HG02981 (cell line): Measurements from ENCODE around the gene STPG3.

Source experiments
- ATAC-seq: cut with Tn5 transposase; IDR thresholded peaks from one replicate; pipeline ENCODE4 v1.9.1; 2021; ENCODE audit warnings: mild to moderate bottlenecking, moderate library complexity; ENCODE audit not compliant: unreplicated experiment

Gene STPG3

DNA sequence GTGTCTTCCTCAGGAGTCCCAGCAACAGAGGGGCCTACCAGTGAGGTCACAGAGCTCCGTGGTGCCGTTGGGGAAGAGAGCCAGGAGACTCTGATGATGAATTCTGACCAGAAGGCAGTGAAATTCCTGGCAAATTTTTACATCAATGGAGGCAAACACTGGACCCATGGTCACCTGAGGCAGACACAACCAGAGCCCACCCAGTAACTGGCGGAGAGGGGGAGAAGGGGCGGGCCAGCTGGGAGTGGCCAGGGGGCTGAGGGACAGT lies at the start of gene STPG3:
TSS of gene STPG3 (plus strand) at position 93 of the 268 bp plus-strand sequence. CDS start at position 94, 1 bp downstream.
- no peak for ATAC-seq

DNA sequence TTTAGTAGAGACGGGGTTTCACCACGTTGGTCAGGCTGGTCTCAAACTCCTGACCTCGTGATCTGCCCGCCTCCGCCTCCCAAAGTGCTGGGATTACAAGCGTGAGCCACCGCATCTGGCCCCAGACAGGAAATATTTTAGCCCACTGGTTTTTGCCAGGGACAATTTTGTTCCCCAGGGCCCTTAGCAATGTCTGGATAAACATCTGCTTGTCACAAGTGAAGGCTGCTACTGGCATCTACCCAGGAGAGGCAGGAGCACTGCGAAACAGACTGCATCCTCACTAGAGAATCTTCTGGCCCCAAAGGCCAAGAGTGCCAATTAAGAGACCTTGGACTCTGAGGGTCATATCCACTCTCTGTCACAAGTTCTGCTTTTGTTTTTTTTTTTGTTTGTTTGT lies 48.1 kb upstream of the STPG3 start:
- ATAC-seq, result no peak

DNA sequence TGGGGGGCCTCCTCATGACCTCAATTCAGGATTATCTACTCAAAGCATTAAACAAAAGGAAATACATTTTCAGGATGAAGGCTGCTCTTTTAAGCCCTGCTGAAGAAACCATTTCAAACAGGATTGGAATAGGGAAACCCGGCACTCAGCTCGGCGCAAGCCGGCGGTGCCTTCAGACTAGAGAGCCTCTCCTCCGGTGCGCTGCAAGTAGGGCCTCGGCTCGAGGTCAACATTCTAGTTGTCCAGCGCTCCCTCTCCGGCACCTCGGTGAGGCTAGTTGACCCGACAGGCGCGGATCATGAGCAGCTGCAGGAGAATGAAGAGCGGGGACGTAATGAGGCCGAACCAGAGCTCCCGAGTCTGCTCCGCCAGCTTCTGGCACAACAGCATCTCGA lies 46.4 kb upstream of the STPG3 start:
- no peak for ATAC-seq

DNA sequence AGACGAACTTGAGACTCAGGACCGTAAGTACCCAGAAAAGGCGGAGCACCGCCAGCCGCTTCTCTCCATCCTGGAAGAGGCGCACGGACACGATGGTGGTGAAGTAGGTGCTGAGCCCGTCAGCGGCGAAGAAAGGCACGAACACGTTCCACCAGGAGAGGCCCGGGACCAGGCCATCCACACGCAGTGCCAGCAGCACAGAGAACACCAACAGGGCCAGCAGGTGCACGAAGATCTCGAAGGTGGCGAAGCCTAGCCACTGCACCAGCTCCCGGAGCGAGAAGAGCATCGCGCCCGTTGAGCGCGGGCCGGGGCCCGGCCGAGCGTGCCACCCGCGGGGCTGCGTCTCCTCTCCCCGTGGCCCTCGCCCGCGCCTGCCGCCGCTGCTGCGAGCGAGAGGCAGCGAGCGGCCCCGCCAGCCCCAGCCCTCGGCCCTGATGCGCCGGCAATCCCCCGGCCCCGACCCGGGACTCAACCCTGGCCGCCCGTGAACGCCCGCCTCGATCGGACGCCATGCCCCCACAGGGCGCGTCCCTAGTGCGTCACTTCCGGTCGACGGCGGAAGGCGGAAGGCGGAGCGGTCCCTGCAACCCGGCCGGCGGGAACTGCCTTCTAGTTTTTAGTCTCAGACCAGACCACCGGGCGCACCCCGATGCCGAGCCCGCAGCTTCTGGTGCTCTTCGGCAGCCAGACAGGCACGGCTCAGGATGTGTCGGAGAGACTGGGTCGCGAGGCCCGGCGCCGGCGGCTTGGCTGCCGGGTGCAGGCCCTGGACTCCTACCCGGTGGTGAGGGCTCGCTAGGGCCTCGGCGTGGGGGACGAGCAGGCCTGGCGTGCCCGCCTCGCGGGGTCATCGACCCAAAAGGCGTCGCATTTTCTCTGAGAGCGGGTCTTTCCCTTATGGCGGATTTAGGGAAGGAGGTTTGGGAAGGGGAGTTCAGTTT lies 45.7 kb upstream of the STPG3 start, which contains the start of the genes NDOR1 and TMEM203:
TSS of gene NDOR1 (plus strand) at position 575 of the 944 bp plus-strand sequence. CDS start at position 653, 78 bp downstream.
TSS of gene TMEM203 (minus strand) at position 523 of the 944 bp plus-strand sequence. CDS start at position 289, 234 bp downstream.
- peak; percentile 38 for ATAC-seq

DNA sequence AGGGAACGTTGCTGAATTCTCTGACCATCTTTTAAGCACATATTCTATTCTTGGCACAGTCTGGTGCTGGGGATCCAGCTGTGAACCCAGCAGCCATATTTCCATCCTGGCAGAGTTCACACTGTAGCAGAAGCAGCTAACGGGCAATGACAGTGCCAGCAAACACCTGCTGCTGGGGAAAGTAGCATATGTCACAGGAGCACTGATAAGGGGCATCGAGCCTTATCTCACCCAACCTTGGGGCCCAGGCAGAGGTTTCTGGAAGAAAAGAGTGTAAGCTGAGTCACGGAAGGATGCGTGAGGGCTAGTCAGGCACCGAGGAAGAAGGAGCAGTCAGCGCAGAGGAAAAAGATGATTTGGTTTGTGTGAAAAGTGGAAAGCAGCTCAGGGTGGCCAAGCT lies 44.5 kb upstream of the STPG3 start:
- no peak for ATAC-seq

DNA sequence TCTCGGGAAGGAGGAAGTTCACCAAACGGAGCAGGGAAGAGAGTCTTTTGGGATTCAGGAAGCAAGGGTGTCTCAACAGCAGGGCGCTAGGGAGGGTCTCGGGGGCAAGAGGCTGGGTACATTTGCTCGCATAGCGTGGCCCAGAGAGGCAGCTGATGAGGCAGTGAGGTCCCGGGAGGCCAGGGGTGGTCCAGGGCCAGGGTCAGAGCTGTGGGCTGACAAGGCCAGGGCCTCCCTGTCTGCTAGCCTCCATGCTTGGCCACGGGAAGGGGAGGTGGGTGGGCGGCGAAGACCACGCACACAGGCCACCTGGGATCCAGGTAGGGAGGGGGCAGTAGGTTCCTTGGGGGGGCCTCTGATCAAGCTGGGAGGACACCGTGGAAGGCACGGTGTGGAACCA lies 39.6 kb upstream of the STPG3 start:
- no peak for ATAC-seq

DNA sequence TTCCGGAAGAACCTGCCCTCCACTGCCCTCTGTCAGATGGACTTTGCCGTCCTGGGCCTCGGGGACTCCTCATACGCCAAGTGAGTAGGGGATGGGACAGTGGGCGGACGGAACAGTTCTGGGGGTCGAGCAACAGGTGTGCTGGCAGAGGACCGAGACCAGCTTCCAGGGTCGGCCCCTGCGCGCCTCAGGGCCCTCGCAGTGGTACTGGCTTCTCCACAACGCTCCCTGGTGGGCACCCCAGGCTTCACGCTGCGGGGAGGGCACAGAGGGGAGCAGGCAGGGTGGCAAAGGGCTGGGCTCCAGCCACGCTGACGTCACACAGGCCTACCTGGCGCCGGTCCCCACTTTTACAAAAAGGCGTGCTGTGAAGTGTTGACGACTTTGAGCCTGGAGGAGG lies 38.6 kb upstream of the STPG3 start:
- no peak for ATAC-seq

DNA sequence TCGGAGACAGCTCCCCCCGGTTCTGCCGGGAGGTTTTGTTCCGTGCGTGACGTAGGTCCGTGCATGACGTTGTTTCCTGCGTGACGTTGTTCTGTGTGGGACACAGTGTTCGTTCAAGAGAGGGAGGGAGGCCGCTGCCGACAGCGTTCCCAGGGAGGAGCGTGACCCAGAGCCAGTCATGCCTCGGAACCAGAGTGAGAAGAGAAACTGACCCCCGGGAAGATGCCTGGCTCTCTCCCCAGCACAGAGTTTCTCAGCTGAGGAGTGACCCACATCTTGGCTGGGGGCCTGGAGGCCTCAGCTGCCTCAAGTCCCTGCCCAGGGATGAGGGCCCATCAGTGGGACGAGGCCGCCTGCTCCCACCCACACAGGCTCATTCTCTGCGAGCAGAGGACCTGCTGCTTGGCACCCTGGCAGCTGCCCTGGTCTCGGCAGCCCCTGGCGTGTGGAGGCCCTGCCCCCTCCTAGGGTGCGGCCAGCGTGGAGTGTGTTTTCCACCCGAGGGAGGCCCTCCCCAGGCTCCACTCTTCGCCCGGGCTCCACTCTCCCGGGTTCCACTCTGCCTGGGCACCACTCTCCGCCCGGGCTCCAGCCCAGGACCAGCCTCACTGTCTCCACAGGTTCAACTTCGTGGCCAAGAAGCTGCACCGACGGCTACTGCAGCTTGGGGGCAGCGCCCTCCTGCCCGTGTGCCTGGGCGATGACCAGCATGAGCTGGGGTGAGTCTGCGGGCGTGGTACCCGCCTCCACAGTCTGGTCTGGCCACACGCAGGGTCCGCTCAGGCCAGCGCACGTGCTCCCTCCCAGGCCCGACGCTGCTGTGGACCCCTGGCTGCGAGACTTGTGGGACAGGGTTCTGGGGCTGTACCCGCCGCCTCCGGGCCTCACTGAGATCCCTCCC lies 37.7 kb upstream of the STPG3 start:
- no peak for ATAC-seq

DNA sequence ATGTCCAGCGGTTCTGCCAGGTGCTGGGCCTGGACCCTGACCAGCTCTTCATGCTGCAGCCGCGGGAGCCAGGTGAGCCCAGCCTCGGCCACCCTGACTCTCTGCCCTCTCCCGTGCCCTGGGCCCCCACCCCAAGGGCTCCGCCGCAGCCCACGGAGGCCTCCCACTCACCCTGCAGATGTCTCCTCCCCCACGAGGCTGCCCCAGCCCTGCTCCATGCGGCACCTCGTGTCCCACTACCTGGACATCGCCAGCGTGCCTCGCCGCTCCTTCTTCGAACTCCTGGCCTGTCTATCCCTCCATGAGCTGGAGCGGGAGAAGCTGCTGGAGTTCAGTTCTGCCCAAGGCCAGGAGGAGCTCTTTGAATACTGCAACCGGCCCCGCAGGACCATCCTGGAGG lies 36.5 kb upstream of the STPG3 start:
- no peak for ATAC-seq

DNA sequence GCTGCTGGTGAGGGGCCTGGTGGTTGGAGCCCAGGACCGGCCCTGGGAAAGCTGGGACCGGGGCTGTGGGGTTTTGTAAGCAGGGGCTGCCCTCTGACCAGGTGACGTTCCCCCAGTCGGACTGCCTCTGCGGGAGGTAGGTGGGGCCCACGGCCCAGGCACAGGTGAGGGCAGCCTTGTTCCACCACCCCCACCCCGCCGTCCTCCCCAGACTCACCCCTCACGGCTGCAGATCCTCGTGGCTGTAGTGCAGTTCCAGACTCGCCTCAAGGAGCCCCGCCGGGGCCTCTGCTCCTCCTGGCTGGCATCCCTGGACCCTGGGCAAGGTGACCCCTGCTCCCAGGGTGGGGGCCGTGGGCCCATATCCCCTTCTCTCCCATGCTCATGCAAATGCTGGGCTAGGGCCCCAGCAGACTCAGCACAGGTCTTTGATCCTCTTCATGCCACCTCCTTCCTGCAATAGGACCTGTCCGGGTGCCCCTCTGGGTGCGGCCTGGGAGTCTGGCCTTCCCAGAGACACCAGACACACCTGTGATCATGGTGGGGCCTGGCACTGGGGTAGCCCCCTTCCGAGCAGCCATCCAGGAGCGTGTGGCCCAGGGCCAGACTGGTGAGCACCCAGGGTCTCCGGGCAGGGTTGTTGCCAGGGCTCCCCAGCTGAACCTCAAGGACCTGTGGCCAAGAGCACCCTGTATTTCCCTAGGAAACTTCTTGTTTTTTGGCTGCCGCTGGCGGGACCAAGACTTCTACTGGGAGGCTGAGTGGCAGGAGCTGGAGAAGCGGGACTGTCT lies 35.7 kb upstream of the STPG3 start:
- no peak for ATAC-seq

DNA sequence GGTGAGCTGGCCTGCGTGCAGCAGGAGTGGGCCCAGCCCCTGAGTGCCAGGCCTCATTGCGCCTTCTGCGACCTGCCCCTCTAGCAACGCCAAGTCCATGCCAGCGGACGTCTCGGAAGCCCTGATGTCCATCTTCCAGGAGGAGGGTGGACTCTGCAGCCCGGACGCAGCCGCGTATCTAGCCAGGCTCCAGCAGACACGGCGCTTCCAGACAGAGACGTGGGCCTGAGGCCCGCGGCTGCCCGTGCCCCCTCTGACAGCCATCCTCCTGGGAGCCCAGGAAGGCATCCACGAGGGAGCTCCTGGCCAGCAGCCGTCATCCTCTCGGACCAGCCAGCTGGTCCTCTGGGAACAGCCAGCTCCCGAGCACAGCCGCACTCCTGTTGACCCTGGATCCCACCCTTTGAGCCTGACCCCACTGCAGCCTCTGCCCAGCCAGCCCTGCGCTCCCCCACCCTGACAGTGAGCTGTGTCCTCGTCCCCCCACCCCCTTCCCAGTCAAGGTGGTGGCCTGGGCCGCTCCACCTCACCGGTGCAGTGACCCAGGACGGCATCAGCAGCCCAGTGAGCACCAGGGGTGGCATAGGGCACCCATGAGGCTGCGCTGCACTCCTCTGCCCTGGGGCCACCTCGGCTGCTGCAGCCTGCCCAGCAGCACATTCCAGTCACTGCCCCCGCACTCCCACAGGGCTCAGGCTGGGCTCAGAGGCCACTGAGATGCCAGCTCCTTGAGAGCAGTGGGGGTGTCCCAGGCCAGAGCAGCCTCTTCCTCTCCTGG lies 34.7 kb upstream of the STPG3 start:
- no peak for ATAC-seq

DNA sequence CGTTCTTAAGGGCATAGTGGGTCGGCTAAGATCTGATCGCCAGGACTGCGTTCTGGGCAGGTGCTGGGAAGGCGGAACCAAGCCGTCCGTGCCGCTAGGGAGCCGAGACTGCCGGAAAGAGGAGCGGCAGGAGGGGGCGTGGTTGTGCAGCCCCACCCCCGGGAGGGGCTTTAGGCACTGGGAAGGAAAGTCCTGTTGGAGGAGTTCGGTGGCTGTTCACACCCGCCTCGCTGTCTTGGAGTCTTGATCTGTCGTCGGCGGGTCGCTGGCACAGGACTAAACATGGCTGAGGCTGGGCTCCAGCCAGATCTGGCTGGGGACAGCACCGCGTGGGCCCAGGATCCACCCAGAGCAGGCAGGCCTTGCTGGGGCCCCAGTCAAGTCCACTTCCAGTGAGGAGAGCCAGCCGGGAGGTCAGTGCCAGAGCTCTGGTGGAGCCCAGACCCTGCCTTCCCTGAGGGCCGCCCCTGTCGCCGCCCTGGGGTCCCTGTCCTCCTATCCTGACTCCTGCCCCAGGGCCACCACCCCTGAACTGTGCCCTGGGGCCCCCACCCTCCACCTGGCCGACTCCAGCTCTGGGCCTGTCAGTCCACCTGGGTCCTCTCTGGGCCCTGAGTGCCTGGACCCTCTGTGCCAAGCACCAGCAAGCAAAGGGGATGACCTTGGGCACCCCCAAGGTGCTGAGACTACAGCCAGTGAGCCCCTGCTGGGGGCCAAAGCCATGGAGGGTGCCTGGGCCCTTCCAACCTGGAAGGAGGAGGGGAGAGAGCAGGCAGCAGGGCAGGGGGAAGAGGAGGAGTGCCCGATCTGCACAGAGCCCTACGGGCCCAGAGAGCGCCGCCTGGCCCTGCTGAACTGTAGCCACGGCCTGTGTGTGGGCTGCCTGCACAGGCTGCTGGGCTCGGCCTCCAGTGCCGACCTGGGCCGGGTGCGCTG lies 33.5 kb upstream of the STPG3 start:
- no peak for ATAC-seq

DNA sequence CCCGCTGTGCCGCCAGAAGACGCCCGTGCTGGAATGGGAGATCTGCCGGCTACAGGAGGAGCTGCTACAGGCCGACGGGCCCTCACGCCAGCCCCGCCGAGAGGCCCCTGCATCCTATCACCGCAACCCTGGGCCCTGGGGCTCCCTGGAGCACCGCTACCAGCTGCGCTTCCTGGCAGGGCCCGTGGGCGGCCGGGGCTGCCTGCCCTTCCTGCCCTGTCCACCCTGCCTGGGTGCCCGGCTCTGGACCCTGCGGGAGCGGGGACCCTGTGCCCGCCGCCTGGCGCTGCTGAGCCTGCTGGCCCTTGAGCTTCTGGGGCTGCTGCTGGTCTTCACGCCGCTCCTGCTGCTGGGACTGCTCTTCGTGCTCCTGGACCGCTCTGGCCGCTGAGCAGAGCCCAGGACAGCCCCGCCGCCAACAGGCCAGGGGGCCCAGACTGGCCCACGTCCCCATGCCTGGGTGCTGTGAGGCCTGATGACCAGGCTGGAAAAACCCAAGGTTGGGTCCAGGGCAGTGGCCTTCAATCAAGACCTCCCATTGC lies 32.8 kb upstream of the STPG3 start:
- no peak for ATAC-seq

DNA sequence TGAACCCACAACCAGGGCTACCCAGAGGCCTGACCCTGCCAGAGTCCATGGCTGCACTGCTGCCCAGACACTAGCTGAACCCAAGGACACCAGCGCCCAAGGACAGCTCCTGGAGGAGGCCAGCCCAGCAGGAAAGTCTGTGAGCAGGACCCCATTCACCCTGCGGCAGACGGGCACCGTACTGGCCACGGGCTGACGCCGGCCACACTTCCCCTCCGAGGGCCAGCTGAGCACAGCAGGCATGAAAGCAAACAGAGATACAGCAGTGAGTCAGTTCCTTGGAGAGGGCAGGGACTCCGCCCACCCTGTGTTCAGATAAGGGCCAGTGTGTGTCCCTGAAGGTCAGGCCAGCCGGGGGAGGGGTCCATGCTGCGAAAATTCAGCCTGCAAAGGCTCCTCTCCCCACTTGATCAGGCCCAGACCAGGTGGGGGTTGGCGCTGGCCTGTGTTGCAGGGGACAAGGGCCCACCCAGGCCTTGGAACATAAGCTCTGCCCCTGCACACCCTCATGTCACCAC lies 32.3 kb upstream of the STPG3 start:
- no peak for ATAC-seq

DNA sequence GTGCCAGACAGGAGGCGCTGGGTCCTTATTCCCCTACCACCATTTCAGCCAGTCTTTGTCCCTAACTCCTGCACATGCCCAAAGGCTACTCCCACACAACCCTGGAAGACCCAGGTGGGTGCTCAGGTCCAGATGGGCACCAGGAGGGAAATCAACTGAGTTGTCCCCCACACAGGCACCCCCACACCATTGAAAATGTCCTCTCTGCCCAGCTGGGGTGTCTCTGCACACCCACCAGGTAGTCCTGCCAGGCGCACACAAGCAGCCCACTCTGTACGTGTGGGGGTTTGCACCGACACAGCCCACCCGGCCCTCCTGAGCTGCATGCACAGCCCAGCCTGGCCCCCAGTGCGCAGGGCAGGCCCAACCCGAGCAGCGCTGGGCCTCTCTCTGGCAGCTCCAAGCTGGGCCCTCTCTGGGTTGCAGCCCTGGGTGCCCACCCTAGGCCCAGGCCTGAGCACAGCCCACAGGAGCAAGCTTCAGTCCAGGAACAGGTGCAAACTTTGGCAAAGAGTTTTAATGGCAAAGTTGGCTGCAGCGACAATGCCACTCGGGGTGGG lies 31.2 kb upstream of the STPG3 start:
- ATAC-seq, result no peak

DNA sequence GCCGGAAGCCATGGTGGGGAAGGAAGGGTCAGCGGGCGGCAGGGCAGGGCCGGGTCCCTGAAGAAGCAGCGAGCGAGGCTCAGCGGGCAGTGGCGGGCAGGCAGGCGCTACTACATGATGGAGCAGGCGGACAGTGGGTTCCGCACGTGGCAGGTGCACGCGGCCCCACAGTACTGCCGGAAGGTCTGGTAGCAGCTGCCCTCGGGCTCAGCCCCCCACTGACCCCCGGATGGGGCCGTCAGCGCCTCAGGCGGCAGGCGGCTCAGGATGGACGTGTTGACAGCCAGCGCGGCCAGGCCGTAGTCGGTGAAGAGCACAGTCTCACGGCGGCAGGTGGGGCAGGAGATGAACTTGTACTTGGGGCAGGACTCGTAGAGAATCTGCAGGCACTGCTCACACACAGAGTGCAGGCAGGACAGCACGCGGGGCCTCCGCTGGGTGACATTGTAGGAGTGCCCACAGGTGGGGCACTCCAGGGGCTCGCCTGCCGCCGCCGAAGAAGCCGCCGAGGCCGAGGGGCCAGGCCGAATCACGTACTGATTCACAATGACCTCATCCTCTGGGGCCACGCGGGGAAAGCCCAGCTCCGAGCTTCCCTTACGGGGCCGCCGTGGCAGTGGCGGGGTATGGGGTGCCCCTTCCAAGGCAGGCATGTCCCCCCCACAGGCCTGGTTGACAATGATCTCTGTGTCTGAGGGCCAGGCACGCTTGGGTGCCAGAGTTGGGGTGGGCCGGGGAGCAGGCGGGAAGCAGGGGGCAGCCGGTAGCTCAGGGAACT lies 30.6 kb upstream of the STPG3 start:
- ATAC-seq, result no peak

DNA sequence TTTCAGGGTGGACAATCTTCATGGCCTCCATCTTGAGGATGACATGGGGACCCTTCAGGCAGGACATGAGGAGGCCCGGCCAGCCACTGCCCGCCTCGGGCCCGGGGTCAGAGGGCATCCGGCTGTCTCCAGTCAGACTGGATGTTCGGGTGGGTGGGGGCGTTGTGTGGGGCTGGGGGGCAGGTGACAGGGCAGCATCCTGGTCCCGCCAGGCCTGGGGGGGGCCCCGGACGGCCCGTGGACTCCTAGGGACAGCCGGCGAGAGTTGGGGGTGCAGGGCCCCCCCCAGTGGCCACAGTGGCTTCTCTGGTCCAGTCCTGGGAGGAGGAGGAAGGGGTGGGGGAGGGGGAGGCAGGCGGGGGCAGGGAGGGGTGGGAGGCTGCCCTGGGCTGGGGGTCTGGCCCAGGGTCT lies 30.0 kb upstream of the STPG3 start:
- ATAC-seq, result no peak
